HepG2 (cell line): ENCODE results near the gene TRPV6. TPM values are rescaled to one million over a fixed set of nuclear protein-coding genes. Genes with fewer than 3 reads are reported as not detected.

Experiments
- ATAC-seq: fragments of 200-7000 bp; cut with Tn5 transposase; 3 replicates; pipeline ENCODE4 v1.9.1; 2020; ENCODE audit warnings: mild to moderate bottlenecking, moderate library complexity
- BruUV-seq: library from RNA; stranded (reverse); fragments of 400-500 nt; replicated peaks from 2 replicates; lab custom pipeline; 2021; lab: Mats Ljungman, UMichigan
- CTCF ChIA-PET: fragments of 300-600 bp; formaldehyde crosslinking; extraction: SDS; loops from one replicate; lab custom pipeline; 2021; ENCODE audit warnings: low total read pairs, inconsistent platforms, low intra/inter-chr PET ratio; lab: Yijun Ruan, JAX
- POLR2A ChIA-PET: fragments of 350-600 bp; sonication (Branson Sonifier 250); formaldehyde crosslinking; loops from one replicate; lab custom pipeline; 2020; ENCODE audit warnings: antibody characterized with exemption, inconsistent platforms; lab: Yijun Ruan, JAX
- DNase-seq: peaks from one replicate; pipeline ENCODE4 v3.0.0-alpha.2; 2015; ENCODE audit warnings: low spot score
- FAIRE-seq: peaks from 3 replicates; lab custom pipeline; 2011; peaks lifted over from hg19 to GRCh38; lab: Jason Lieb, UNC
- H2AFZ ChIP-seq: one replicate; pipeline ENCODE4 v1.6.1; 2011; ENCODE audit warnings: low read length, inconsistent platforms
- H3K27ac ChIP-seq: fragments of 300-600 bp; 3 replicates; pipeline ENCODE4 v1.8.0; 2011; ENCODE audit warnings: mixed run types, mild to moderate bottlenecking, mixed read lengths, low read length, inconsistent platforms; ENCODE audit not compliant: insufficient read depth; ENCODE audit errors: extremely low read length
- H3K27me3 ChIP-seq, 2 experiments: fragments of 200-600 bp in 1 of 2; 2 replicates in 1 of 2; 3 replicates in 1 of 2; pipeline versions ENCODE4 v1.6.0 to v1.8.0; 2011; ENCODE audit warnings: low read length in 2 of 2, mild to moderate bottlenecking in 2 of 2, moderate library complexity in 2 of 2, inconsistent platforms in 1 of 2; ENCODE audit not compliant: insufficient read depth in 2 of 2, control insufficient read depth in 1 of 2
- H3K36me3 ChIP-seq, 2 experiments: fragments of 200-600 bp in 1 of 2; replicated peaks in 1 of 2; 2 replicates in 1 of 2; 3 replicates in 1 of 2; pipeline versions ENCODE4 v1.5.1 to v1.8.0; 2011; ENCODE audit warnings: low read length in 2 of 2, inconsistent platforms in 1 of 2; ENCODE audit not compliant: insufficient read depth in 2 of 2, control insufficient read depth in 1 of 2
- H3K4me1 ChIP-seq: 2 replicates; pipeline ENCODE4 v1.5.1; 2012; ENCODE audit warnings: low read length, inconsistent platforms; ENCODE audit not compliant: insufficient read depth
- H3K4me2 ChIP-seq: 2 replicates; pipeline ENCODE4 v1.6.0; 2011; ENCODE audit warnings: low read depth, low read length, inconsistent platforms
- H3K4me3 ChIP-seq, 3 experiments: fragments of 200-600 bp in 1 of 3; sonication (generic), shearing (Covaris generic) in 1 of 3; replicated peaks in 1 of 3; 2 replicates each; pipeline ENCODE4 v1.5.1; 2011 to 2016; ENCODE audit warnings: low read length in 3 of 3, inconsistent platforms in 2 of 3, low read depth in 2 of 3, mild to moderate bottlenecking in 2 of 3, control low read depth in 1 of 3, mixed read lengths in 1 of 3; ENCODE audit not compliant: insufficient read depth in 1 of 3
- H3K79me2 ChIP-seq: one replicate; pipeline ENCODE4 v1.6.1; 2011; ENCODE audit warnings: low read length, inconsistent platforms; ENCODE audit not compliant: insufficient read depth
- H3K9ac ChIP-seq: 2 replicates; pipeline ENCODE4 v1.6.0; 2011; ENCODE audit warnings: mild to moderate bottlenecking, low read depth, low read length, inconsistent platforms; ENCODE audit not compliant: insufficient read depth
- H3K9me3 ChIP-seq: 2 replicates; pipeline ENCODE4 v1.5.1; 2012; ENCODE audit warnings: mild to moderate bottlenecking, low read length
- H4K20me1 ChIP-seq: 2 replicates; pipeline ENCODE4 v1.6.0; 2011; ENCODE audit warnings: inconsistent platforms, mild to moderate bottlenecking, low read length, moderate library complexity; ENCODE audit not compliant: insufficient read depth
- PHF20 ChIP-seq: sonication (generic); formaldehyde crosslinking; IDR thresholded peaks from 2 replicates; pipeline ENCODE4 v1.5.0; 2020; ENCODE audit warnings: mild to moderate bottlenecking, missing genetic modification reagents
- ZBTB21 ChIP-seq: sonication (generic); formaldehyde crosslinking; IDR thresholded peaks from 2 replicates; pipeline ENCODE4 v1.4.0; 2020; ENCODE audit warnings: missing genetic modification reagents
- WGBS: methylation state at CpG from one replicate; pipeline ENCODE4 v1.1.6; 2017; ENCODE audit warnings: low lambda C conversion rate; 5-methylcytosine and 5-hydroxymethylcytosine counted together
- in situ Hi-C: cut with HindIII; loops from 2 replicates; pipeline ENCODE4 v1.10.0; 2017; ENCODE audit warnings: low pct_unique_long_range_greater_than_20kb; ENCODE audit not compliant: extremely low pct_ligation_motif_present
- intact Hi-C: fragments of 100-400 bp; cut with micrococcal nuclease; formaldehyde crosslinking; loops from one replicate; pipeline ENCODE4 v1.10.0; 2022; ENCODE audit not compliant: unreplicated experiment
- polyA plus RNA-seq, 8 experiments: library from polyadenylated mRNA; depleted of rRNA in 3 of 8; stranded (reverse) in 7 of 8; unstranded in 1 of 8; fragments of >200 nt; fragmentation: Illumina TruSeq in 4 of 8; extraction: Trizol in 4 of 8; gene quantifications; 2 replicates each; pipeline versions ENCODE4 v1.2.1 to v1.2.3, GENCODE V29; 2011 to 2016; ENCODE audit warnings: low read depth in 4 of 8, missing spikeins in 1 of 8, mixed read lengths in 1 of 8; ENCODE audit not compliant: insufficient read depth in 1 of 8
- total RNA-seq, 5 experiments: library from RNA; depleted of rRNA; stranded (reverse); fragments of >200 nt; fragmentation: Illumina TruSeq; extraction: Trizol; gene quantifications; 2 replicates each; pipeline ENCODE4 v1.2.3, GENCODE V29; 2016; ENCODE audit warnings: low read depth in 1 of 5
- TF ChIP-seq, protein P1 (sequence below): fragments of 450-650 bp; IDR thresholded peaks from 2 replicates; pipeline ENCODE4 v1.6.1; 2016
- TF ChIP-seq, protein P2 (sequence below): sonication (generic); formaldehyde crosslinking; IDR thresholded peaks from 2 replicates; pipeline ENCODE4 v1.4.0; 2020; ENCODE audit warnings: missing genetic modification reagents
- TF ChIP-seq, protein P3 (sequence below): fragments of 450-650 bp; IDR thresholded peaks from 2 replicates; pipeline ENCODE4 v1.6.1; 2017; ENCODE audit warnings: mild to moderate bottlenecking
- TF ChIP-seq, protein P4 (sequence below): sonication (generic); formaldehyde crosslinking; IDR thresholded peaks from 2 replicates; pipeline ENCODE4 v1.9.0; 2021; ENCODE audit warnings: mild to moderate bottlenecking, missing genetic modification reagents

The TRPV6 gene
- total and polyA plus RNA-seq, 2 of the 13 experiments (the other 11 are each of a cell fraction or from before 2014, with no cell fraction given), result not detected

DNA sequence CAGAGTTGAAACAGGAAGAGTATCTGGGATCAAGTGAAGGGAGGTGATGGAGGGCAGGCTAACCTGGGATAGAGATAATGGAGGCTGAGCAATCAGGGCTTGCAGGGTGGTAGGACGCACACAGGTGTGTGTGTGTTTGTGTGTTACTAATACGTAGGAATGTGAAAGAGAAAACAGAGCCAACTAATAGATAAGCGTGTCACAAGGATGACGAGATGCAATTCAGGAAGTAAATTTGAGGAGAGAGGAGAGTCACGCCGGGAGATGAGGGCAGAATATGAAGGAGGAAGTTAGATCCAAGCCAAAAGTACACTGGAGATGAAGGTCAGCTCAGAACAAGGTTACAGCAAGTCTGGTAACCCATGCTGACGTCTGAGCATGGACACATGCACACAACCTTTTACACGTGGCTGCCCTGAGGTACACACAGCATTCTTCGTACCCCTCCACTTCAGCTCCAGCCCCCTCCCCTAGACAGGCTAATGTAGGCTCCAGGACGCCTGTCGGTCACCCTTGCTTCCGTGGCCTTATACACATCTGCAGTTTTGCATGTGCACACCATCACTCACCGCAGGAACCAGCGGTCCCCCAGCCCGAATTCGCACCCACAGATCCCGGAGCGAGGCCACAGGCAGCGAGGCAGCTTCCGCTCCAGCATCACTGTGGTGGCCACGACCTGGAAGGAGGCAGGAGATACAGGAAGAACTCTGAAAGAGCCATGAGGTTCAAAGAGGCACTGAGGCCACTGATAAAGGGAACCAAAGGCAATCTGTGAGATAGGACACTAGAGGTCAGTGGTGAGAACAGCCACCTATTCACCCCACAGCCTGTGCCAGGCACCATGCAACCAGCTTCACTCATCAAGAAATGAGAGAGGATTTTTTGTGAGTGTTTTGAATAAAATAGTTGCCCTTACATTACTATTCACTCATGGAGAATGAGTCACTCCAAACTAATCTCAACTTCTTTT lies 23.7 kb upstream of the TRPV6 start (continued):
- TF ChIP-seq, protein P1, sequence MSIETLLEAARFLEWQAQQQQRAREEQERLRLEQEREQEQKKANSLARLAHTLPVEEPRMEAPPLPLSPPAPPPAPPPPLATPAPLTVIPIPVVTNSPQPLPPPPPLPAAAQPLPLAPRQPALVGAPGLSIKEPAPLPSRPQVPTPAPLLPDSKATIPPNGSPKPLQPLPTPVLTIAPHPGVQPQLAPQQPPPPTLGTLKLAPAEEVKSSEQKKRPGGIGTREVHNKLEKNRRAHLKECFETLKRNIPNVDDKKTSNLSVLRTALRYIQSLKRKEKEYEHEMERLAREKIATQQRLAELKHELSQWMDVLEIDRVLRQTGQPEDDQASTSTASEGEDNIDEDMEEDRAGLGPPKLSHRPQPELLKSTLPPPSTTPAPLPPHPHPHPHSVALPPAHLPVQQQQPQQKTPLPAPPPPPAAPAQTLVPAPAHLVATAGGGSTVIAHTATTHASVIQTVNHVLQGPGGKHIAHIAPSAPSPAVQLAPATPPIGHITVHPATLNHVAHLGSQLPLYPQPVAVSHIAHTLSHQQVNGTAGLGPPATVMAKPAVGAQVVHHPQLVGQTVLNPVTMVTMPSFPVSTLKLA, result peak; percentile 82
- no peak for TF ChIP-seq ZBTB21
- TF ChIP-seq, all 625 proteins: peak for 3

DNA sequence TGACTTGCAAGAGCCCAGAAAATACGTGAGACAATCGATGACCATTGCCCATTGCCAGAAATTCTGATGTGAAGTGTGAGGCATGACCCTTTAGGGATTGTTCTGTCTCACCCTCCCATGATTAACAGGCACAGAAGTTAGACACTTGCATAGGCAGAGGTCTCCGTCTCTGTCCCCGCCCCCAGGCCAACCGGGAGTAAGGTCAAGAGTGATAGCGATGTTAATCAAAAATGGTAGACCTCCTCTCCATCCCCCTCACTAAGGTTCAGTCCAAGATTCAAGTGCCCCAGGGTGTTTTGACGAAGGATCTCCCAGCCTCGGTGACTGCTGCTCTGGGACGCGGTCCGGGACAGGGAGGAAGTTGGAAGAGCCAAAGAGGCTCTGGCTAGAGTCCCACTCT lies 22.7 kb upstream of the TRPV6 start:
- Histone ChIP-seq H3K4me2 (no peak overlapping the region), H3K9ac (no peak overlapping the region), H3K4me3 (no peak overlapping the region), H3K27me3 (0 out of 5 replicates have a peak, but pooled peaks cover 0 to 1% of the 10 kb centered on the region in 2 experiments)
- WGBS, result 53% methylated on average over 7 of the region's 11 CpGs
- TF ChIP-seq, protein P2, sequence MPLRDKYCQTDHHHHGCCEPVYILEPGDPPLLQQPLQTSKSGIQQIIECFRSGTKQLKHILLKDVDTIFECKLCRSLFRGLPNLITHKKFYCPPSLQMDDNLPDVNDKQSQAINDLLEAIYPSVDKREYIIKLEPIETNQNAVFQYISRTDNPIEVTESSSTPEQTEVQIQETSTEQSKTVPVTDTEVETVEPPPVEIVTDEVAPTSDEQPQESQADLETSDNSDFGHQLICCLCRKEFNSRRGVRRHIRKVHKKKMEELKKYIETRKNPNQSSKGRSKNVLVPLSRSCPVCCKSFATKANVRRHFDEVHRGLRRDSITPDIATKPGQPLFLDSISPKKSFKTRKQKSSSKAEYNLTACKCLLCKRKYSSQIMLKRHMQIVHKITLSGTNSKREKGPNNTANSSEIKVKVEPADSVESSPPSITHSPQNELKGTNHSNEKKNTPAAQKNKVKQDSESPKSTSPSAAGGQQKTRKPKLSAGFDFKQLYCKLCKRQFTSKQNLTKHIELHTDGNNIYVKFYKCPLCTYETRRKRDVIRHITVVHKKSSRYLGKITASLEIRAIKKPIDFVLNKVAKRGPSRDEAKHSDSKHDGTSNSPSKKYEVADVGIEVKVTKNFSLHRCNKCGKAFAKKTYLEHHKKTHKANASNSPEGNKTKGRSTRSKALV (CRISPR knock-in tag), result no peak
- TF ChIP-seq, protein P3, sequence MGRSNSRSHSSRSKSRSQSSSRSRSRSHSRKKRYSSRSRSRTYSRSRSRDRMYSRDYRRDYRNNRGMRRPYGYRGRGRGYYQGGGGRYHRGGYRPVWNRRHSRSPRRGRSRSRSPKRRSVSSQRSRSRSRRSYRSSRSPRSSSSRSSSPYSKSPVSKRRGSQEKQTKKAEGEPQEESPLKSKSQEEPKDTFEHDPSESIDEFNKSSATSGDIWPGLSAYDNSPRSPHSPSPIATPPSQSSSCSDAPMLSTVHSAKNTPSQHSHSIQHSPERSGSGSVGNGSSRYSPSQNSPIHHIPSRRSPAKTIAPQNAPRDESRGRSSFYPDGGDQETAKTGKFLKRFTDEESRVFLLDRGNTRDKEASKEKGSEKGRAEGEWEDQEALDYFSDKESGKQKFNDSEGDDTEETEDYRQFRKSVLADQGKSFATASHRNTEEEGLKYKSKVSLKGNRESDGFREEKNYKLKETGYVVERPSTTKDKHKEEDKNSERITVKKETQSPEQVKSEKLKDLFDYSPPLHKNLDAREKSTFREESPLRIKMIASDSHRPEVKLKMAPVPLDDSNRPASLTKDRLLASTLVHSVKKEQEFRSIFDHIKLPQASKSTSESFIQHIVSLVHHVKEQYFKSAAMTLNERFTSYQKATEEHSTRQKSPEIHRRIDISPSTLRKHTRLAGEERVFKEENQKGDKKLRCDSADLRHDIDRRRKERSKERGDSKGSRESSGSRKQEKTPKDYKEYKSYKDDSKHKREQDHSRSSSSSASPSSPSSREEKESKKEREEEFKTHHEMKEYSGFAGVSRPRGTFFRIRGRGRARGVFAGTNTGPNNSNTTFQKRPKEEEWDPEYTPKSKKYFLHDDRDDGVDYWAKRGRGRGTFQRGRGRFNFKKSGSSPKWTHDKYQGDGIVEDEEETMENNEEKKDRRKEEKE, result no peak
- TF ChIP-seq PHF20 (CRISPR knock-in tag), result no peak
- TF ChIP-seq, protein P4, sequence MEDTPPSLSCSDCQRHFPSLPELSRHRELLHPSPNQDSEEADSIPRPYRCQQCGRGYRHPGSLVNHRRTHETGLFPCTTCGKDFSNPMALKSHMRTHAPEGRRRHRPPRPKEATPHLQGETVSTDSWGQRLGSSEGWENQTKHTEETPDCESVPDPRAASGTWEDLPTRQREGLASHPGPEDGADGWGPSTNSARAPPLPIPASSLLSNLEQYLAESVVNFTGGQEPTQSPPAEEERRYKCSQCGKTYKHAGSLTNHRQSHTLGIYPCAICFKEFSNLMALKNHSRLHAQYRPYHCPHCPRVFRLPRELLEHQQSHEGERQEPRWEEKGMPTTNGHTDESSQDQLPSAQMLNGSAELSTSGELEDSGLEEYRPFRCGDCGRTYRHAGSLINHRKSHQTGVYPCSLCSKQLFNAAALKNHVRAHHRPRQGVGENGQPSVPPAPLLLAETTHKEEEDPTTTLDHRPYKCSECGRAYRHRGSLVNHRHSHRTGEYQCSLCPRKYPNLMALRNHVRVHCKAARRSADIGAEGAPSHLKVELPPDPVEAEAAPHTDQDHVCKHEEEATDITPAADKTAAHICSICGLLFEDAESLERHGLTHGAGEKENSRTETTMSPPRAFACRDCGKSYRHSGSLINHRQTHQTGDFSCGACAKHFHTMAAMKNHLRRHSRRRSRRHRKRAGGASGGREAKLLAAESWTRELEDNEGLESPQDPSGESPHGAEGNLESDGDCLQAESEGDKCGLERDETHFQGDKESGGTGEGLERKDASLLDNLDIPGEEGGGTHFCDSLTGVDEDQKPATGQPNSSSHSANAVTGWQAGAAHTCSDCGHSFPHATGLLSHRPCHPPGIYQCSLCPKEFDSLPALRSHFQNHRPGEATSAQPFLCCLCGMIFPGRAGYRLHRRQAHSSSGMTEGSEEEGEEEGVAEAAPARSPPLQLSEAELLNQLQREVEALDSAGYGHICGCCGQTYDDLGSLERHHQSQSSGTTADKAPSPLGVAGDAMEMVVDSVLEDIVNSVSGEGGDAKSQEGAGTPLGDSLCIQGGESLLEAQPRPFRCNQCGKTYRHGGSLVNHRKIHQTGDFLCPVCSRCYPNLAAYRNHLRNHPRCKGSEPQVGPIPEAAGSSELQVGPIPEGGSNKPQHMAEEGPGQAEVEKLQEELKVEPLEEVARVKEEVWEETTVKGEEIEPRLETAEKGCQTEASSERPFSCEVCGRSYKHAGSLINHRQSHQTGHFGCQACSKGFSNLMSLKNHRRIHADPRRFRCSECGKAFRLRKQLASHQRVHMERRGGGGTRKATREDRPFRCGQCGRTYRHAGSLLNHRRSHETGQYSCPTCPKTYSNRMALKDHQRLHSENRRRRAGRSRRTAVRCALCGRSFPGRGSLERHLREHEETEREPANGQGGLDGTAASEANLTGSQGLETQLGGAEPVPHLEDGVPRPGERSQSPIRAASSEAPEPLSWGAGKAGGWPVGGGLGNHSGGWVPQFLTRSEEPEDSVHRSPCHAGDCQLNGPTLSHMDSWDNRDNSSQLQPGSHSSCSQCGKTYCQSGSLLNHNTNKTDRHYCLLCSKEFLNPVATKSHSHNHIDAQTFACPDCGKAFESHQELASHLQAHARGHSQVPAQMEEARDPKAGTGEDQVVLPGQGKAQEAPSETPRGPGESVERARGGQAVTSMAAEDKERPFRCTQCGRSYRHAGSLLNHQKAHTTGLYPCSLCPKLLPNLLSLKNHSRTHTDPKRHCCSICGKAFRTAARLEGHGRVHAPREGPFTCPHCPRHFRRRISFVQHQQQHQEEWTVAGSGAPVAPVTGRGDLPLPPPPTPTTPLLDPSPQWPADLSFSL (CRISPR knock-in tag), result no peak
- TF ChIP-seq, all 625 proteins: peak for 0
- POLR2A ChIA-PET, result no interaction called here
- no peaks in the 10 kb centered on the region for H3K79me2 ChIP-seq
- H3K4me1 ChIP-seq, result no peaks in the 10 kb centered on the region
- FAIRE-seq (no peak), DNase-seq (no peak), ATAC-seq (no peak)
- CTCF ChIA-PET, result no interaction called here
- no peak overlapping the region for H2AFZ ChIP-seq
- no peak overlapping the region for H3K27ac ChIP-seq
- no peaks in the 10 kb centered on the region for H4K20me1 ChIP-seq
- no TSS peak for BruUV-seq
- H3K9me3 ChIP-seq, result peaks cover 7% of the 10 kb centered on the region
- intact Hi-C loops (no loop called here), in situ Hi-C loops (no loop called here)
- no peaks in the 10 kb centered on the region for H3K36me3 ChIP-seq
